HK-2 (cell line): ENCODE data around the gene DAAM1.

Experiments
- DNase-seq: peaks from one replicate; pipeline ENCODE4 v3.0.0-alpha.2; 2018; ENCODE audit not compliant: unreplicated experiment

DAAM1 gene

DNA sequence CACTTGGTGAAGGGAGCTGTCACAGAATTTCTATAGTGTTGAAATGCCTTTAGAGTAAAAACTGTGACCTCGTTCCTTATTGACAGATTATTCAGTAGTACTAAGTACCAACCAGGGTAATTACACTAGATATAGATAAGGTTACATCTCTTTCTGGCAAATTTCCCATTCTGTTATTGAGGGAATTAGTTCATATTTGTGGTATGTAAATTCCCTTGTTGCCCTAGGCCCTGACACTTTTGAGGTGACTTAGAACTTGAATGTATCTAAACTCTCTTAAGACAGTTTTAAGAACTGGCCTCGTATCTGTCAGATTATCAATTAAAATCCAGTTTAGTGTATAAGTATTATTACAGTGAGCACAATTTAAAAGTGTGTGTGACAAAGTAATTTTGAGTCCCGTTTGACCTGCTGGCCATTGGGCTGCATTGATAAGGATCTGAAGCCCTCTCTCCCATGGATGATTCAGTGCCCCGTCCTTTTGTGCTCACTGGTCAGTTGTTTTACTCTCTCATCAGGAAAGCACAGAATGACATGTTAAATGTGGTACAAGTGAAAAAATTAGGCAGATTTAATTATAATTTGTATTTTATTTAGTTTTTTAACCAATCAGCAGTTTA is 153.5 kb downstream of the DAAM1 start:
- DNase-seq: no peak

GRCh38 chr14:59342516-59343484 is 154.3 kb downstream of the DAAM1 start:
- DNase-seq: no peak

GRCh38 chr14:59343585-59343984 is 155.1 kb downstream of the DAAM1 start:
- DNase-seq: peak; percentile 31

GRCh38 chr14:59344016-59344415 is 155.5 kb downstream of the DAAM1 start:
- DNase-seq: no peak

GRCh38 chr14:59344691-59345455 is 156.4 kb downstream of the DAAM1 start:
- no peak for DNase-seq

DNA sequence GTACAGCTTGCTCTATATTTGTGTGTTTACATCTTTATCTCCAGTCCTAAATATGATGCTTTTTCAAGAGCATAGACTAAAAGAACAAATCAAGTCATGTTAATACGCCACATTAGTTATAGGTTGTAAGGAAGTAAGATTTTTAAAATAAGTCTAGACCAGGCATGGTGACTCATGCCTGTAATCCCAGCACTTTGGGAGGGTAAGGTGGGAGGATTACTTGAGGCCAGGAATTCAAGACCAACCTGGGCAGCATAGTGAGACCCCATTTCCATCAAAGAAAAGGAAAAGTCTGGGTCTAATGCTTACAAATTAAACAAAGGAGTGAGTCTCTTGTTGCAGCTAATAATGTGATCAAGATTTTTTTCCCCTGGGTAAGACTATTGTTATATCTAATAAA is 157.9 kb downstream of the DAAM1 start:
- no peak for DNase-seq

- no peak for DNase-seq
These were observed 158.5 kb downstream of the DAAM1 start for GRCh38 chr14:59346796-59347510.

DNA sequence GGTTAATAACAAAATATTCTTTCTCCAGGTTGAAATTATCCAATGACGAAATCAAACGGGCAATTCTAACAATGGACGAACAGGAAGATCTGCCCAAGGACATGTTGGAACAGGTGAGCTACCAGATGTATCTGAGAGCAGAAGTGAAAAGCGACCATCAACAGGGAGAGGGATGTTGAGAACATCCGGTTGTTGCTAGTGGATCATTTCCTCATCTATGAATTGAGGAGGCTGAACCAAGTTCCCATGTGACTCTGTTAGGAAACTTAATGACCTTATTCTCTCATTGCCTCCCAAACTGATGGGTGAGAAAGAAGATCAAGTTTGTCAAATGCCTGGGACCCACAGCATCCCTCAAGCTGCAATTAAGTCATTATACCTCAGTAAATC is 159.0 kb downstream of the DAAM1 start:
- no peak for DNase-seq

GRCh38 chr14:59347915-59348314 is 159.4 kb downstream of the DAAM1 start:
- no peak for DNase-seq

- no peak for DNase-seq
These were observed 160.8 kb downstream of the DAAM1 start for GRCh38 chr14:59349258-59349701.

- DNase-seq: no peak
These were observed 164.5 kb downstream of the DAAM1 start for GRCh38 chr14:59352961-59353360.

- no peak for DNase-seq
These were observed 166.2 kb downstream of the DAAM1 start for GRCh38 chr14:59354666-59355065.

GRCh38 chr14:59355091-59355490 is 166.6 kb downstream of the DAAM1 start:
- no peak for DNase-seq

DNA sequence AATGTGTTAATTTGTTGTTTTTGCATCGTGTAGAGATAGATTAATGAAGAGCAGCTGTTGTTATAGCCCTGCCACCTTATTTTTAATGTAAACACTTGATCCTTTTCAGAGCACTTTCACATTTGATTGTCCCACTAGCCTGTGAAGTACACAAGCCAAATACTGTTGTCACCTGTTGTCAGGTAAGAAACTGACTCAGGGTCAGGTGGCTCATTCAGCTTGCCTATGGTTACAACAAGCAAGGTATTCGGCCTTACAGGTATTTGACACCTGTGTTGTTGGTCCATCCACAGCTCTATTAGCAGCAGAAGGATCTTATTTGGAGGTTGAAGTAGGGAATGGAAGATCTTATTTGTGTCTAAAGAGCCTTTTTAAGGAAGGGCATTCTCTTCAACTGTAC is 167.8 kb downstream of the DAAM1 start:
- DNase-seq: no peak

DNA sequence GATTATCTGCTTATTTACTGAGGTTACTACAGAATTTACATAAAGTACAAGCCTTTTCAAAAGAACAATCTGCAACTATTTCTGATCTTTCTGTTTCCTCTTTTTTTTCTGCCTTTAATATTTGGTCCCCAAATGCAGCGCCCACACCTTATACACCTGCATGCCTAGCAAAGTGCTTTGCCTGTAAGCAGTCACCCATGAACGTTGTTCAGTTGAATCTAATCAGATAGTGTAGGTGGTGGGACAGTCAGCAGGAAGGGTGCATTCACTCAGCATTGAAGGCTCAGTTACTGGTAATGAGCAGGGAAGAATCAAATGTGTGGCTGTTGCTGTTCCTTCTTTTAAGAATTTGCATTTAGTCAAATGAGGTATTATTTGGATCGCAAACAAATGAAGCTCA is 168.3 kb downstream of the DAAM1 start:
- no peak for DNase-seq

DNA sequence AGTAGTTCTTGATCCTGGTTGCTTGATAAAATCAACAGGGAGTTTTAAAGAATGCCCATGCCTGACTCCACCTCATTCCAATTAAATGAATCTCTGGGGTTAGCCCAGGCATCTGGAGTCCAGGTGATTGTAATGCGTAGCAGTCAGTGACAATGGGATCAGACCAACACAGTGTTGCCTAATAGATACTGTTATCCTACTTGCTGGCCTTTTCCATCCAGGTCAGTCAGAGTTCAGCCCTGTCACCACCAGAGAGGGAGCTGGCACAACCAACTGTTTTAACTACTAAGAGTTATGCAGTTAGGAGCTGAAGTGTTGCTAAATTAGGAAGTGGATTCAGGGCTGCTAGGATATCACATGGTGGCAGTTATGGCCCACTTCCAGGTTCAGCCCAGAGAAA is 169.6 kb downstream of the DAAM1 start:
- DNase-seq: no peak

DNA sequence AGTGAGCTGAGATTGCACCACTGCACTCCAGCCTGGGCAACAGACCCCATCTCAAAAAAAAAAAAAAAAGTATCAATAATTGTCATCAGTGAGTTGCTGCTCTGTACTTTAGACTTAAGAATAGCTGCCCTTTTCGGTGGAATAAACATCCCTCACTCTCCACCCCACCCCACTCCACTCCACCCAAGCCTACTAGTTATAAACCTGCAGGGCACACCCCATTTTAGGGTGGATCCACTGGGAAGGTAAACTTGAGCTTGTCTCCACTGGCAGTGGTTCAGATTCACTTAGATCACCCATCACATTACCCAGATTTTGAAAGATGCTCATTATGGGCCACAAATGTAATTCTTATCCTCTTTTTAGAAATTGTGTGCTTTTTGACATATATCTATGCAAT is 170.3 kb downstream of the DAAM1 start:
- no peak for DNase-seq

DNA sequence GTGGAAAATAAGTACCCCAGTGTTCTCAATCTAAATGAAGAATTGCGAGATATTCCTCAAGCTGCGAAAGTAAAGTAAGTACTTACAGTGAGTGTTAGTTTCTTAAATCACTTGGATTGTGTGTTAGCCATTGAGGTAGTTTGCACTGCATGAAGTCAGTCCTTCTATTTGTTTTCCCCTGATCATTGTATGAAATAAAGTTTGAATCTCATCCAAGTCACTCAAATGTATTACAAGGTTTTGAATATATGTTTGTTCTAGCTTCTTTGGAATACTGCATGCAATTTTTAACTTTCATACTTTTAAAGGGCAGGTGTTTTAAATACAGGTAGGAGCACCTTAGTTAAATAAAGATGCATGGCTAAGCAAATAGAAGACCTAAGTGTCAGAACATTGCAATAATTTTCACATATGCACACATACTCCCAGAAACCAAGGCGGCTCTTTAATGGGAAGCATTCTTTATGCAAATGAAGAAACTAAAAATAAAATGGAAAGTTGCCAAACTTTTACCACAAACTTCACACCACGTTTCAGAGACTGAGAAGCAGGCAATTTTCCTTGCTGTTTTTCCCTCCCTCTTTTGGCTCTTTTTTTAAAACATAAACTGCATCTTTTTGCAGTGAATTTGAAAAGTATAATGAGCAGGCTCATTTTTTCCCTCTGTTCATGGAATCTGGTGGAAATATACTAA is 171.1 kb downstream of the DAAM1 start:
- DNase-seq: no peak

DNA sequence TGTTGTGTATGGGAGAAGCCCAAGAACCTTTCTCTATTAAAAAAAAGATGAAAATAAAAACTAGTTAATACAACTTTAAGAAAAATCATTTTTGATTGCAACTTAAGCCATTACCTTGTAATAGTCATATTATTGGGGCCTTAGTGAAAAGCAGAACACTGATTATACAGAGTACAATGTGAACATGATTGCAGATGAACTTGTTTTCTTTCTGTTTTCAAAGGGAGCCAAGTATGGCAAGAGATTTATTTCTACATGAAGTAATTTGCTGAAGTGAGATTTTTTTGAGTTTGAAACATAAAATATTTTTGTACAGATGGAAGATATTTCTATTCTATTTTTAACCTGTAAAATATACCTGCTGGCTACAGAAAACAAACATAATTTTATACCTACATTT is 171.8 kb downstream of the DAAM1 start:
- no peak for DNase-seq

GRCh38 chr14:59360923-59361794 is 172.7 kb downstream of the DAAM1 start:
- peak; percentile 39 for DNase-seq
